Stimulated activated CD4-positive, alpha-beta T cell treated with anti-CD3 and anti-CD28 coated beads, Interleukin-1b, Interleukin-23, amount 100 ng/mL, for 1 hour (primary cell): ENCODE data around the gene PDE5A.

Experiments used
- DNase-seq, 2 donors: peaks; one replicate each; pipeline ENCODE4 v3.0.0-alpha.2; 2020; ENCODE audit warnings: low read depth in 2 of 2

Gene PDE5A

DNA sequence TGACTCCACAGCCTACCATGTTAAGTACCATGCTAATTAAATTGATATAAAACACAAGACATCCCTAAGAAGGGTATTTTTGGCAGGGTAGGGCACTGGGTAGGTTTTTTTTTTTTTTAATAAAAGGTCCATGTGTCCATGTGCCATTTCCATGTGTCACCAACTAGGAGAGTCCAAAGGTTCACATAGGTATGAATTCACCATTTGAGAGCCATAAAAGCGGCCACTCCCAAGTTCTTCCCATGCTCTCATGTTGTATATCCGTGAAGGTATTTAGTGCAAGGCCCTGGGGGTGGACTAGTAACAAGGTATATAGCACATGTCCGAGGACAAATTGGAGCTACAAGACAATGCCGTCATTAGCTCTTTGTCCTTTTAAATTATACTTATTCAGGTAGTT, 107.3 kb downstream of the PDE5A start:
- DNase-seq, result no peak

DNA sequence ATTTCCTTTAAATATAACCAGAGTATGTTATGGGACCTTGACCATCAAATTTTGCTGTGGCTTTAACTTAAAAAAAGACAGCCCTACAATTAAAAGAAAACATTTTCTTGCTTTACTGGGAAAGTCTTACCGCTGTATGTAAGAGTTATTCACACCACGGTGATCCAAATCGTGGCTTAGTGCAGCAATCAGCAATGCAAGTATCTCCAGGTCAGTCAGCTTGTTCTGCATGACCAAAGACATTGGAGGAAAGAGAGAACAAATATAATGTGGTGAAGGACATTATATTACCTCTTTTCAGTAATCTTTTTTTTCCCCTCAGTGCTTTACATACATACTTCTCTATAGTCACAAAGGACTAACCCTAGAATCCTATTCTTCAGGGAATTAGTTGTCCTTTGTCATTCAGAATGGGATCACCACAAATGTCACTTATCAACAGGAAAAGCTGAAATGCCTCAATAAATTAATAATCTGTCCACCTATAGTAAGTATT, 109.6 kb downstream of the PDE5A start:
- DNase-seq, result no peak

- no peak for DNase-seq
These were observed 110.2 kb downstream of the PDE5A start for GRCh38 chr4:119518230-119518892.

DNA sequence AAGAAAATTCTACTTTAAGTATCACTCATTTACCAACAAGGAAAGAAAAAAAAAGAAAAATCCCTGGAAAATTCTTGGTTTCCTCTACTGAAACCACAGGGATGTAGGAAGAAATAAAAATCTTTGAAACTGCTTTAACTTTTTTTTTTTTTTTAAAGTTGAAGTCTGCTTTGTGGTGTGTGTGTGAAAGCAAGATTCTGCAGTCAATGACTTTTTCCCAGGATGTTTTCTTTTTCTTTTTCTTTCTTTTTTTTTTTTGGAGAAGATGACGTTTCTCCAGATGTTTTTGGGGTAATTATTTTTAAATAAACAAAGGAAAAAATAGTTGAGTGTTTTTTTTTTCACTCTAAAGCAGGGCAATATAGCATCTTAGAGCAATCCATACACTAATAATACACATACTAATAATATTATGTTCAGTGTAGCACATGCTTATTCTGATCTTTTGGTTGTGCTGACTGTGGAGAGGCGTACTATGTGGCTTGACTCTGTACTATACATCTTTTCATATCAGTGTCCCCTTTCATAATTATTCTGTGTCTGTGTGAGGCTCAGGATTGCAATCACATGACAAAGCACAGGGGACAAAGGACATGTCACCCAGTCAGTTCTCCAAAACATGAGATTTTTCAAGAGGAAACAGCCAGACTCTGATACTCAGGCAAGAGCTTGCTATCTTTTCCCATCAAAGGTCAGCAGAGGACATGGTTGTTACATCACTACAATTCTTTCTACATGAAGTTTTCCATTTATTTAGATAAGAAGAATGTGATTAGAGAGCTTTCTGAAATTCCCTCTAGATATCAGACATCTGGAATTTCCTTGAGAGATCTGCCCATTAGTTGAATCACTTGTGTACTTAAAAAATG, 111.0 kb downstream of the PDE5A start:
- no peak for DNase-seq

GRCh38 chr4:119512398-119512797, 116.2 kb downstream of the PDE5A start:
- DNase-seq, result no peak

- DNase-seq, result no peak
These were observed 118.0 kb downstream of the PDE5A start for GRCh38 chr4:119510395-119511149.

GRCh38 chr4:119508281-119508680, 120.3 kb downstream of the PDE5A start:
- no peak for DNase-seq

GRCh38 chr4:119506806-119507205, 121.8 kb downstream of the PDE5A start:
- no peak for DNase-seq

- no peak for DNase-seq
These were observed 124.0 kb downstream of the PDE5A start for GRCh38 chr4:119504616-119505015.

DNA sequence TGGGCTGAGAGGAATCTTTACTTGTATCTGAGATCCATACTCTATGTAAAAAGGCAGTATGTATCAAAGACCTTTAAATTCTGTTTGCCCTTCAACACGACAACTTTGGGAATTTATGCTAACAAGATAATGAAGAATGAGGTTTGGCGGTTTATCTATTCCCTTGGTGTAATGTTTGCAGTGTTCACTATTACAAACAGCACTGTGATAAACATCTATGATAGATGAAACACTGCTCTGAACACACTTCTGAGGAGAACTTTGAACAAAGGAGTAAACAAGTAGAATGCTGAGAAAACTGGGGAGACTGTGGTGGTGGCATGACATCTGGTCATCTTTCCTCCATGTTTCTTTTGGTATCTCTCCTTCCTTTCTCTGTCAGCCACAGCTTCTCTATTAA, 126.9 kb downstream of the PDE5A start:
- no peak for DNase-seq

GRCh38 chr4:119498527-119498926, 130.1 kb downstream of the PDE5A start:
- no peak for DNase-seq

DNA sequence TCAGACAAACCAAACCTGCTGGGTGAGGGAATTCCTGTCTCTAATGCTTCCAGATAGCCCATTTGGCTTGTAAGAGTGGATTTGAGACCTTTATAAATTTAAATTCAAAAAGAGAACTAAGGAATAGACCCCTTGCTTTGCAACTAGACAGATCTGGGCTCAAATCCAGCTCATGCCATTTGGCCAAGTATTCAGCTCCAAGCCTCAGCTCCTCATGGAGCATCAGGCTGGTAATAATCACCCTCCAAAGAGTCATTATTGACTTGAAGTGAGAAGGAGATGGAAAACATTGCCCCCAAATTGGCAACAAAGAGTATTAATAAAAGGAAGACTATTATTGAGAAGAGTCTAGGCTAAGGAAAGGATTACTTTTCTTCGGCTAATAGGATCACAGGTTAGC, 134.7 kb downstream of the PDE5A start:
- no peak for DNase-seq

GRCh38 chr4:119493419-119493818, 135.2 kb downstream of the PDE5A start:
- DNase-seq, result no peak

GRCh38 chr4:119490335-119490734, 138.3 kb downstream of the PDE5A start:
- no peak for DNase-seq

DNA sequence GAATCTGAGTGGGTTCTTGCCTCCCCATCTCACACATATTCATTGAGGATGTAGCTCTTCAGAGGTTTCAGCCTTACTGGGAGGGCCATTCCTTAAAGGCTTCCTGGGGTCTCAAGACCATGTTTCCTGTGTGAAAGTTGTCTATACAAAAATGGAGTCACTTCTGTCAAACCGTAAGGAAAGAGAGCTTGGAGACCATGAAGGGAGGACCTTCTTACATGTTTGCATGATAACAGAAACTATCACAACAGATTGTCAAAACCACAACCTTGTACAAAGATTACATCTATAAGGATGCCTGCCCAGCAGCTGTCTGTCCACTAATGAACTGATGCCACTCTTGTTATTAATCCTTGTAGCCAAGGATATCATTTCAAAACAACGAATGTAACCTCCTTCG, 139.3 kb downstream of the PDE5A start:
- no peak for DNase-seq

GRCh38 chr4:119480331-119480730, 148.3 kb downstream of the PDE5A start:
- DNase-seq, result no peak

GRCh38 chr4:119479835-119480234, 148.8 kb downstream of the PDE5A start:
- DNase-seq, result no peak

- no peak for DNase-seq
These were observed 149.3 kb downstream of the PDE5A start for GRCh38 chr4:119479180-119479808.

GRCh38 chr4:119478446-119479179, 150.0 kb downstream of the PDE5A start:
- DNase-seq, result no peak

DNA sequence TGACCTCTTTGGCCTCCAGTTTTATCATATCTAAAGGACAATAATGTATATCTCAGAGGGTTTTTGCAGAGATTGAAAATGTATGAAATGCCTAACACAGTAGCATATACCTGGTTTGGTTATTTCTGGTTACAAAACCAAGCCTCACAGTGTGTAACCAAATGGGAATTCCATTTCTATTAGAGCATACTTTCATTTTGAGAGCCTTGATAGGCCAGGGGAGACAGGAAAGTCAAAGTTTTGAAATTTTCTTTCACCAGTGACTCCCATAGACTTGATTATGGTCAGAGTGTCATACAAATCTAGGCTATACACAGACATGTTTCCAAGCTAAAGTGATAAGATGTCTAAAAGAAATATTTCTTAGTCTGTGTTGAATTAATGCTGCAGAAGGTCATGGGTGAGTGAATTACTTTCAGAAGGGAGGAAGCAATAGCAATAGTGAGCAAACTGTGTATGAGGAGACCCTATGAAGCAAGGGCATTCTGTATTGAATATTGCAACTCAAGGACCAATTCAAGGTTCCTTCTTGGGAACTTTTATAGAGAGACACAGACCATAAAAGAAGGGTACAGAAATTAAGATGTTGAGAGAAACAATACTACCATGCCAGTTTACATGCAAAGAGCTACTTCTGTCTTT, 151.1 kb downstream of the PDE5A start:
- DNase-seq, result no peak

DNA sequence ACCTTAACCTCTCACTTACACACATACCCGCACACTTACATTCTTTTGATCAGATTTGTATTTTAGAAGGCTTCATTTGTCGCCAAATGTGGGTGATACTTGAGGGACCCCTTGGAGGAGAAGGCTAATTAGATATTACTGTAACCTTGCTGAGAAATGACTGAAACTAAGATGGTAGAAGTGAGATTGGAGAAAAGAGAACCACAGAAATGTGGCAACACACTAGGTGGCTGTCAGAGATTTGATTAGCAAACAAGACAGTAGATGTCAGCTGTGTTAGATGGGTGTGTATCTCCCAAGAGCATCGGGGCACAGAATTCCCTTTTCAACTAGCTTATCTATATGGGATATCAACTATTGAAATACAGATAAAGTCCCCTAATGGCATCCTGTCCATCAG, 157.3 kb downstream of the PDE5A start:
- DNase-seq, result no peak
